OCI-LY1 (cell line): ENCODE results near the gene WTAP.

Experiments used
- H2AFZ ChIP-seq: fragments of 200-600 bp; sonication (generic), shearing (Covaris generic); 2 replicates; pipeline ENCODE4 v1.6.0; 2014; ENCODE audit warnings: antibody characterized with exemption, mild to moderate bottlenecking, low read length
- H3F3A ChIP-seq: fragments of 200-600 bp; sonication (generic), shearing (Covaris generic); 2 replicates; pipeline ENCODE4 v1.6.0; 2014; ENCODE audit warnings: mild to moderate bottlenecking, antibody characterized with exemption, low read length, moderate library complexity; ENCODE audit not compliant: insufficient read depth
- H3K27ac ChIP-seq: fragments of 200-600 bp; sonication (generic); 2 replicates; pipeline ENCODE4 v1.5.1; 2014; ENCODE audit warnings: low read length, mixed run types, mild to moderate bottlenecking, low read depth; ENCODE audit not compliant: poor library complexity, severe bottlenecking
- H3K27me3 ChIP-seq: fragments of 200-600 bp; sonication (generic); 2 replicates; pipeline ENCODE4 v1.6.0; 2014; ENCODE audit warnings: antibody characterized with exemption, mild to moderate bottlenecking, low read length, moderate library complexity; ENCODE audit not compliant: insufficient read depth
- H3K36me3 ChIP-seq: fragments of 200-600 bp; sonication (generic); 2 replicates; pipeline ENCODE4 v1.6.1; 2014; ENCODE audit warnings: mild to moderate bottlenecking, antibody characterized with exemption, low read length, moderate library complexity, mixed read lengths; ENCODE audit not compliant: insufficient read depth
- H3K4me1 ChIP-seq: fragments of 200-600 bp; sonication (generic); 2 replicates; pipeline ENCODE4 v1.5.1; 2014; ENCODE audit warnings: mild to moderate bottlenecking, low read length, moderate library complexity; ENCODE audit not compliant: insufficient read depth, severe bottlenecking
- H3K4me2 ChIP-seq: fragments of 200-600 bp; sonication (generic), shearing (Covaris generic); 2 replicates; pipeline ENCODE4 v1.6.1; 2014; ENCODE audit warnings: low read length
- H3K4me3 ChIP-seq: fragments of 200-600 bp; sonication (generic); 2 replicates; pipeline ENCODE4 v1.5.1; 2014; ENCODE audit warnings: low read length, low read depth, mild to moderate bottlenecking, mixed read lengths; ENCODE audit not compliant: poor library complexity, severe bottlenecking
- H3K79me2 ChIP-seq: fragments of 200-600 bp; shearing (Covaris generic); 2 replicates; pipeline ENCODE4 v1.6.1; 2016; ENCODE audit warnings: mixed run types, low read length, mixed read lengths; ENCODE audit not compliant: insufficient read depth
- H3K9ac ChIP-seq: fragments of 200-600 bp; sonication (generic), shearing (Covaris generic); 2 replicates; pipeline ENCODE4 v1.6.1; 2014; ENCODE audit warnings: mild to moderate bottlenecking, low read length, mixed read lengths
- H3K9me2 ChIP-seq: fragments of 200-600 bp; sonication (generic), shearing (Covaris generic); 2 replicates; pipeline ENCODE4 v1.6.1; 2014; ENCODE audit warnings: low read depth, mild to moderate bottlenecking, low read length, mixed read lengths
- H3K9me3 ChIP-seq: fragments of 200-600 bp; shearing (Covaris generic); 2 replicates; pipeline ENCODE4 v1.6.1; 2014; ENCODE audit warnings: low read length, mixed read lengths
- H4K20me1 ChIP-seq: fragments of 200-600 bp; sonication (generic), shearing (Covaris generic); 2 replicates; pipeline ENCODE4 v1.6.0; 2016; ENCODE audit warnings: mild to moderate bottlenecking, low read length; ENCODE audit not compliant: insufficient read depth
- CTCF ChIP-seq: fragments of 200-600 bp; sonication (generic), shearing (Covaris generic); IDR thresholded peaks from 2 replicates; pipeline ENCODE4 v1.5.1; 2017; ENCODE audit warnings: mild to moderate bottlenecking, antibody characterized with exemption, low read length, moderate library complexity, mixed read lengths
- EZH2 ChIP-seq: fragments of 200-600 bp; sonication (generic), shearing (Covaris generic); IDR thresholded peaks from 2 replicates; pipeline ENCODE4 v1.8.0; 2017; ENCODE audit warnings: borderline replicate concordance, mixed run types, mild to moderate bottlenecking, antibody characterized with exemption, low read length, moderate library complexity, mixed read lengths

The WTAP gene

GRCh38 chr6:159686040-159686439 lies 41.3 kb upstream of the WTAP start:
- Histone ChIP-seq H3K27me3 (no peaks in the 10 kb centered on the region), H3F3A (no peaks in the 10 kb centered on the region), H2AFZ (no peak overlapping the region), H3K27ac (no peak overlapping the region), H3K4me1 (peaks cover 4% of the 10 kb centered on the region), H3K36me3 (peaks cover 50% of the 10 kb centered on the region), H3K4me2 (no peak overlapping the region), H3K9ac (no peak overlapping the region), H3K9me2 (no peaks in the 10 kb centered on the region), H3K4me3 (no peak overlapping the region), H3K79me2 (no peaks in the 10 kb centered on the region; the same call in 1 of the 2 replicates), H3K9me3 (no peaks in the 10 kb centered on the region), H4K20me1 (no peaks in the 10 kb centered on the region)
- TF ChIP-seq EZH2 (no peak), CTCF (no peak)

GRCh38 chr6:159686703-159687102 lies 40.6 kb upstream of the WTAP start:
- TF ChIP-seq CTCF (no peak), EZH2 (no peak)
- H3K27me3 ChIP-seq: no peaks in the 10 kb centered on the region
- no peak overlapping the region for H3K27ac ChIP-seq
- H3K9me2 ChIP-seq: no peaks in the 10 kb centered on the region
- no peak overlapping the region for H3K4me3 ChIP-seq
- no peak overlapping the region for H3K9ac ChIP-seq
- no peaks in the 10 kb centered on the region for H3F3A ChIP-seq
- H3K79me2 ChIP-seq: no peaks in the 10 kb centered on the region; the same call in 1 of the 2 replicates
- H2AFZ ChIP-seq: no peak overlapping the region
- no peaks in the 10 kb centered on the region for H3K9me3 ChIP-seq
- peaks cover 44% of the 10 kb centered on the region for H3K36me3 ChIP-seq
- no peak overlapping the region for H3K4me2 ChIP-seq
- H3K4me1 ChIP-seq: peaks cover 10% of the 10 kb centered on the region
- no peaks in the 10 kb centered on the region for H4K20me1 ChIP-seq

GRCh38 chr6:159687341-159687740 lies 40.0 kb upstream of the WTAP start:
- no peak overlapping the region for H3K27ac ChIP-seq
- no peak overlapping the region for H3K4me3 ChIP-seq
- no peaks in the 10 kb centered on the region for H3F3A ChIP-seq
- peaks cover 38% of the 10 kb centered on the region for H3K36me3 ChIP-seq
- TF ChIP-seq EZH2 (no peak), CTCF (no peak)
- H2AFZ ChIP-seq: no peak overlapping the region
- H3K79me2 ChIP-seq: no peaks in the 10 kb centered on the region; the same call in 1 of the 2 replicates
- H3K4me1 ChIP-seq: peaks cover 17% of the 10 kb centered on the region
- no peaks in the 10 kb centered on the region for H3K9me3 ChIP-seq
- no peak overlapping the region for H3K9ac ChIP-seq
- no peak overlapping the region for H3K4me2 ChIP-seq
- no peaks in the 10 kb centered on the region for H4K20me1 ChIP-seq
- H3K27me3 ChIP-seq: no peaks in the 10 kb centered on the region
- H3K9me2 ChIP-seq: no peaks in the 10 kb centered on the region
